ENCODE data around the gene LRRC26.

- TF ChIP-seq POLR2AphosphoS5 (IDR thresholded peaks at IDR 0.05; ENCODE audit: borderline replicate concordance, low read depth, low read length) (no peak), EZH2 (IDR thresholded peaks at IDR 0.05) (no peak)
Measured at GRCh38 chr9:137174722-137175293, 5.0 kb upstream of the LRRC26 start.

Measured in SK-N-MC (cell line).